K562 (cell line): ENCODE results near the gene CBX2. TPM values are rescaled to one million over a fixed set of nuclear protein-coding genes. Genes with fewer than 3 reads are reported as not detected.

Experiments
- CAMTA2 ChIP-seq: fragments of 250-450 bp; sonication (Bioruptor Pico); conservative IDR thresholded peaks from 2 replicates; pipeline ENCODE4 v1.5.1; 2022
- ETV5 ChIP-seq: sonication (generic); formaldehyde crosslinking; IDR thresholded peaks from 2 replicates; pipeline ENCODE4 v1.4.0; 2020; ENCODE audit warnings: low read depth, mild to moderate bottlenecking, missing genetic modification reagents
- FIP1L1 ChIP-seq: fragments of 200-400 bp; formaldehyde crosslinking; IDR thresholded peaks from 2 replicates; pipeline ENCODE4 v1.6.1; 2018; ENCODE audit warnings: mild to moderate bottlenecking, low read depth, low read length; ENCODE audit not compliant: poor library complexity, severe bottlenecking
- GATAD2A ChIP-seq: fragments of 450-650 bp; IDR thresholded peaks from 2 replicates; pipeline ENCODE4 v1.6.1; 2017
- JUNB ChIP-seq: fragments of 450-650 bp; formaldehyde crosslinking; conservative IDR thresholded peaks from 2 replicates; pipeline ENCODE4 v1.4.0; 2020; ENCODE audit warnings: mild to moderate bottlenecking
- KAT2B ChIP-seq: IDR thresholded peaks from one replicate; pipeline ENCODE4 v1.6.1; 2012; ENCODE audit warnings: low read depth, mild to moderate bottlenecking, control low read depth, inconsistent platforms, low read length, moderate library complexity
- KHSRP ChIP-seq: fragments of 450-650 bp; IDR thresholded peaks from 2 replicates; pipeline ENCODE4 v1.6.1; 2017
- KLF10 ChIP-seq: fragments of 250-450 bp; sonication (Bioruptor Pico); IDR thresholded peaks from 2 replicates; pipeline ENCODE4 v1.6.1; 2021; ENCODE audit warnings: matching md5 sums
- MXD1 ChIP-seq: fragments of 250-450 bp; sonication (Bioruptor Pico); IDR thresholded peaks from 2 replicates; pipeline ENCODE4 v1.8.0; 2021; ENCODE audit warnings: borderline replicate concordance, mild to moderate bottlenecking, moderate library complexity; ENCODE audit not compliant: poor library complexity, severe bottlenecking
- NEUROD1 ChIP-seq: fragments of 150-350 bp; IDR thresholded peaks from 2 replicates; pipeline ENCODE4 v1.6.1; 2014; ENCODE audit warnings: borderline replicate concordance, low read length, low read depth; ENCODE audit not compliant: partially characterized antibody
- NFIX ChIP-seq: fragments of 250-450 bp; sonication (Bioruptor Pico); IDR thresholded peaks from 2 replicates; pipeline ENCODE4 v1.4.0; 2020; ENCODE audit warnings: low read depth, mild to moderate bottlenecking, moderate library complexity
- NFRKB ChIP-seq: fragments of 450-650 bp; IDR thresholded peaks from 2 replicates; pipeline ENCODE4 v1.6.1; 2016; ENCODE audit warnings: low read depth
- THAP12 ChIP-seq: fragments of 250-450 bp; sonication (Bioruptor Pico); IDR thresholded peaks from 2 replicates; pipeline ENCODE4 v1.9.0; 2021; ENCODE audit warnings: mild to moderate bottlenecking, inconsistent platforms
- ZBTB11 ChIP-seq, 3 experiments: fragments of 200-800 bp in 1 of 3; fragments of 250-450 bp in 1 of 3; fragments of 450-650 bp in 1 of 3; sonication (Bioruptor Pico) in 1 of 3; sonication (Bioruptor generic) in 1 of 3; formaldehyde crosslinking in 1 of 3; IDR thresholded peaks; 2 replicates each; pipeline versions ENCODE4 v1.6.1 to v1.8.0; 2016 to 2022; ENCODE audit warnings: mild to moderate bottlenecking in 2 of 3, missing genetic modification characterization in 2 of 3, missing compliant biosample characterization in 1 of 3, moderate library complexity in 1 of 3
- ZNF184 ChIP-seq: sonication (generic); formaldehyde crosslinking; IDR thresholded peaks from 2 replicates; pipeline ENCODE4 v1.5.0; 2020; ENCODE audit warnings: missing genetic modification reagents
- ZNF253 ChIP-seq: fragments of 250-450 bp; sonication (Bioruptor Pico); conservative IDR thresholded peaks from 2 replicates; pipeline ENCODE4 v1.6.1; 2021; ENCODE audit warnings: mild to moderate bottlenecking
- polyA plus RNA-seq, 8 experiments: library from polyadenylated mRNA; depleted of rRNA in 4 of 8; stranded (reverse) in 5 of 8; unstranded in 3 of 8; fragments of >200 nt; fragmentation: Nextera tagmentation in 2 of 8; fragmentation: Illumina TruSeq in 1 of 8; extraction: Ambion mirVana in 2 of 8; extraction: Trizol in 1 of 8; gene quantifications; 2 replicates each; pipeline versions ENCODE4 v1.2.1 to v1.2.3, GENCODE V29; 2011 to 2014; ENCODE audit warnings: inconsistent platforms in 1 of 8, missing spikeins in 1 of 8
- total RNA-seq, 7 experiments: library from RNA; depleted of rRNA in 6 of 7; stranded (reverse); fragments of >200 nt in 6 of 7; fragmentation: Illumina TruSeq in 2 of 7; extraction: Trizol in 2 of 7; gene quantifications; 2 replicates each; pipeline versions ENCODE4 v1.2.1 to v1.2.3, GENCODE V29; 2011 to 2021; ENCODE audit warnings: low replicate concordance in 1 of 7
- TF ChIP-seq, protein P1 (sequence below): fragments of 450-650 bp; IDR thresholded peaks from 2 replicates; pipeline ENCODE4 v1.6.1; 2017; ENCODE audit warnings: antibody characterized with exemption, mild to moderate bottlenecking

The CBX2 gene
- total and polyA plus RNA-seq, 9 of the 15 experiments (the other 6 are each of a cell fraction or from before 2014, with no cell fraction given): 0.66 to 26.9 (median 13.9) TPM

DNA sequence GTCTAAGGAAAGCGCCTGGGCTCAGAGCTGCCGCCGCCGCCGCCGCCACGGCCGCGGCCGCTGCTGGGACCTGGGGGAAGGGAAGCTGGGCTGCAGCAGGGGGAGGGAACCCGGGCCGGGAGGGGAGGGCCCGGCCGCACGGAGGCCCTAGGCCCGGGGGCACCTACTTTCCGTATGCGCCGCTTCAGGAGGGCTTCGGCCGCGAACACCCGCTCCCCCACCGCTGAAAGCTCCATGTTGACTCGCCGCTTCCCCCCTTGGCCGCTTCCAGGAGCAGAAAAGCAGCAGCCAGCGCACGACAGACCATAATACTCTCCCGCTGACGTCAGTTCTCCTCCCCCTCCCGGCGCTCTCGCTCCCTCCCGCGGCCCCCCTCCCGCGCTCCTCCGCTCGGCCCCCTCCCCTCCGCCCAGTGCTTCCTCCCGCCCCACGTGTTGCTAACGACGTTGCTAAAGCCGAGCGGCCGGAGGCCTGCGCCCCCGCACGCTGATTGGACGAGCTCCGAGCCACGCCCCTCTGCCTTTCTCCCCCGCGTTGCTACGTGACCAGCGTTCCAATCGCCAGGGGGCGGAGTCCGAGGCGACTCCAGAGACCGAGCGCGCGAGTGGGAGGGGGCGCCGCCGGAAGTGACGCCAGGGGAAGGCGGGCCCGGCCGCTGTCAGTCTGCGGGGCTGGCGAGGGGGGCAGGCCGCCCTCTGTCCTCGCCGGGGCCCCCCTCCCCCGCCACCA, 19.0 kb downstream of the CBX2 start, which contains the start of gene CBX8 (continued):
- no peak for TF ChIP-seq MXD1 (CRISPR knock-in tag)
- TF ChIP-seq GATAD2A: no peak
- no peak for TF ChIP-seq ZNF184
- 0 out of 6 replicates have a peak, but pooled peaks of 1 of the 3 experiments have one; percentile 46 for TF ChIP-seq ZBTB11 (CRISPR knock-in tag; IDR thresholded peaks at IDR 0.05)
- no peak; the same call in 1 of the 2 replicates for TF ChIP-seq THAP12 (CRISPR knock-in tag)
- no peak for TF ChIP-seq JUNB (CRISPR knock-in tag)
- no peak for TF ChIP-seq KHSRP
- no peak for TF ChIP-seq ZNF253 (CRISPR knock-in tag)
- TF ChIP-seq NFIX (CRISPR knock-in tag): no peak
- no peak for TF ChIP-seq CAMTA2 (CRISPR knock-in tag)
- no peak for TF ChIP-seq KLF10 (CRISPR knock-in tag)
- no peak for TF ChIP-seq ETV5 (CRISPR knock-in tag)
- no peak for TF ChIP-seq NFRKB
- no peak for TF ChIP-seq KAT2B
- TF ChIP-seq FIP1L1: no peak
- TF ChIP-seq NEUROD1: peak; percentile 94
- TF ChIP-seq, protein P1, sequence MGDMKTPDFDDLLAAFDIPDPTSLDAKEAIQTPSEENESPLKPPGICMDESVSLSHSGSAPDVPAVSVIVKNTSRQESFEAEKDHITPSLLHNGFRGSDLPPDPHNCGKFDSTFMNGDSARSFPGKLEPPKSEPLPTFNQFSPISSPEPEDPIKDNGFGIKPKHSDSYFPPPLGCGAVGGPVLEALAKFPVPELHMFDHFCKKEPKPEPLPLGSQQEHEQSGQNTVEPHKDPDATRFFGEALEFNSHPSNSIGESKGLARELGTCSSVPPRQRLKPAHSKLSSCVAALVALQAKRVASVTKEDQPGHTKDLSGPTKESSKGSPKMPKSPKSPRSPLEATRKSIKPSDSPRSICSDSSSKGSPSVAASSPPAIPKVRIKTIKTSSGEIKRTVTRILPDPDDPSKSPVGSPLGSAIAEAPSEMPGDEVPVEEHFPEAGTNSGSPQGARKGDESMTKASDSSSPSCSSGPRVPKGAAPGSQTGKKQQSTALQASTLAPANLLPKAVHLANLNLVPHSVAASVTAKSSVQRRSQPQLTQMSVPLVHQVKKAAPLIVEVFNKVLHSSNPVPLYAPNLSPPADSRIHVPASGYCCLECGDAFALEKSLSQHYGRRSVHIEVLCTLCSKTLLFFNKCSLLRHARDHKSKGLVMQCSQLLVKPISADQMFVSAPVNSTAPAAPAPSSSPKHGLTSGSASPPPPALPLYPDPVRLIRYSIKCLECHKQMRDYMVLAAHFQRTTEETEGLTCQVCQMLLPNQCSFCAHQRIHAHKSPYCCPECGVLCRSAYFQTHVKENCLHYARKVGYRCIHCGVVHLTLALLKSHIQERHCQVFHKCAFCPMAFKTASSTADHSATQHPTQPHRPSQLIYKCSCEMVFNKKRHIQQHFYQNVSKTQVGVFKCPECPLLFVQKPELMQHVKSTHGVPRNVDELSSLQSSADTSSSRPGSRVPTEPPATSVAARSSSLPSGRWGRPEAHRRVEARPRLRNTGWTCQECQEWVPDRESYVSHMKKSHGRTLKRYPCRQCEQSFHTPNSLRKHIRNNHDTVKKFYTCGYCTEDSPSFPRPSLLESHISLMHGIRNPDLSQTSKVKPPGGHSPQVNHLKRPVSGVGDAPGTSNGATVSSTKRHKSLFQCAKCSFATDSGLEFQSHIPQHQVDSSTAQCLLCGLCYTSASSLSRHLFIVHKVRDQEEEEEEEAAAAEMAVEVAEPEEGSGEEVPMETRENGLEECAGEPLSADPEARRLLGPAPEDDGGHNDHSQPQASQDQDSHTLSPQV: no peak
